ENCODE measurements around the gene SAMD10.
"Not testable (repeated sequence)": the region's sequence is repeated elsewhere in the genome, so short reads cannot be mapped to it uniquely, and the experiment has no call there.

Gene SAMD10

DNA sequence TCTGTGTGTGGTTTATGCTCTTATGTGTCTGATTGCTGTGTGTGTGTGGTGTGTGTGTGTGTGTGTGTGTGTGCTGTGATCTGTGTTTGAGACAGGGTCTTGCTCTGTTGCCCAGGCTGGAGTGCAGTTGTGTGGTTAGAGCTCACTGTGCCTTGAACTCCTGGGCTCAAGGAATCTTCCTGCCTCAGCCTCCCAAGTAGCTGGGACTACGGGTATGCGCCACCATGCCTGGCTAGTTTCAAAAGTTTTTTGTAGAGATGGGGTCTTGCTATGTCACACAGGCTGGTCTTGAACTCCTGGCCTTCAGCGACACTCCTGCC, 6.3 kb downstream of the SAMD10 start:
- DNase-seq (ENCODE audit: low read depth): no peak
- no peak overlapping the region for H3K4me3 ChIP-seq (ENCODE audit: low read depth, low read length)
- TF ChIP-seq, protein P1, sequence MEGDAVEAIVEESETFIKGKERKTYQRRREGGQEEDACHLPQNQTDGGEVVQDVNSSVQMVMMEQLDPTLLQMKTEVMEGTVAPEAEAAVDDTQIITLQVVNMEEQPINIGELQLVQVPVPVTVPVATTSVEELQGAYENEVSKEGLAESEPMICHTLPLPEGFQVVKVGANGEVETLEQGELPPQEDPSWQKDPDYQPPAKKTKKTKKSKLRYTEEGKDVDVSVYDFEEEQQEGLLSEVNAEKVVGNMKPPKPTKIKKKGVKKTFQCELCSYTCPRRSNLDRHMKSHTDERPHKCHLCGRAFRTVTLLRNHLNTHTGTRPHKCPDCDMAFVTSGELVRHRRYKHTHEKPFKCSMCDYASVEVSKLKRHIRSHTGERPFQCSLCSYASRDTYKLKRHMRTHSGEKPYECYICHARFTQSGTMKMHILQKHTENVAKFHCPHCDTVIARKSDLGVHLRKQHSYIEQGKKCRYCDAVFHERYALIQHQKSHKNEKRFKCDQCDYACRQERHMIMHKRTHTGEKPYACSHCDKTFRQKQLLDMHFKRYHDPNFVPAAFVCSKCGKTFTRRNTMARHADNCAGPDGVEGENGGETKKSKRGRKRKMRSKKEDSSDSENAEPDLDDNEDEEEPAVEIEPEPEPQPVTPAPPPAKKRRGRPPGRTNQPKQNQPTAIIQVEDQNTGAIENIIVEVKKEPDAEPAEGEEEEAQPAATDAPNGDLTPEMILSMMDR (IDR thresholded peaks at IDR 0.05; ENCODE audit: low read depth, low read length, missing control alignments): no peak

DNA sequence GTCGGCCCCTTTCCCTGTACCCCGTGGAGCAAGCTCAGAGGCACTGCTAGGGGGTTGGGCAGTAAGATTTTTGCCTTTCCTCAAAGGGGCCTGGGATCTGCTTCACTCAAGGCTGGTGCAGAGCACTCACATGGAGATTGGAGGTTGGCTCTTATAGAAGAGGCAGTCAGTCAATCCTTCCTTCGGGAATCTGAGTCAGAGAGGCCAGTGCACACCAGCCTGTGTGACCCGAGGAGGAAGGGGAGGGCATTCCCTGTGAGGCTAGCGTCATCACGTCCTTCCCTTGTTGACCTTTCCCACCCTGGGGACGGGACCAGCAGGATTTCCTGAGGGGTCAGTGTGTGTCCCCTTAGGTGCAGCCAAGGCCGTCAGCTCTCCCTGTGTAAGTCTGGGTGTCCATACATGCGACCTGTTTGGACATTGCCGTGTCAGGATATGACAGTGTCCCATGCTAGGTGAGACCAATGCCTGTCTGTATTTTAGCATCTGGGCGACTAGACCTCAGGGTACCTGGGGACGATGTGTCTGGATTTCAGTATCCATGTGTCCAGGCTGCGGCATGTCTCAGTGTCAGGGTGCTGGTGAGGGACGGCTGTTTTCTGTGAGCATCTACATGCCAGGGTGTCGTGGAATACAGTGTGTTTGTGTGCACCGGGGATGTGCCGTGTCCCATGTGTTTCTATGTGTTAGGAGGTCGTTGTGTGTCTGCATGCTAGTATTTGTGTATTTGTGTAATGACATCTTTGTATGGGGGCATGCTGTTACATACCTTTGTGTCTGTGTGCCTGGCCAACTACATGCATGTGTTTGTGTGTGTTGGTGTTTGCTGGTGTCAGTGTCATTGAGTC, 6.9 kb downstream of the SAMD10 start:
- DNase-seq (ENCODE audit: low read depth): no peak
- no peak overlapping the region for H3K4me3 ChIP-seq (ENCODE audit: low read depth, low read length)
- TF ChIP-seq, protein P1 (IDR thresholded peaks at IDR 0.05; ENCODE audit: low read depth, low read length, missing control alignments): no peak

DNA sequence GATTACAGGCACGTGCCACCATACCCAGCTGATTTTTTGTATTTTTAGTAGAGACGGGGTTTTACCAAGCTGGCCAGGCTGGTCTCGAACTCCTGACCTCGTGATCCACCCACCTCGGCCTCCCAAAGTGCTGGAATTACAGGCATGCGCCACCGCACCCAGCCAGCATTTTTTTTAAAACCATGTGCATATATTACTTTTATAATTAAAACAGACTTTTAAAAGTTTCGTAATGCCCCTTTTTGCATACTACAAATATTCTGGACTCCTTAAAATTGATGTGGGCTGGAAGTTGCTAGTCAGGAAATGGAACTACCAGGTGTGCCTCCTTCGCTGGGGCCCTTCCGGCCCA, 7.5 kb downstream of the SAMD10 start:
- DNase-seq (ENCODE audit: low read depth); H3K4me3 ChIP-seq (ENCODE audit: low read depth, low read length): not testable (repeated sequence)

DNA sequence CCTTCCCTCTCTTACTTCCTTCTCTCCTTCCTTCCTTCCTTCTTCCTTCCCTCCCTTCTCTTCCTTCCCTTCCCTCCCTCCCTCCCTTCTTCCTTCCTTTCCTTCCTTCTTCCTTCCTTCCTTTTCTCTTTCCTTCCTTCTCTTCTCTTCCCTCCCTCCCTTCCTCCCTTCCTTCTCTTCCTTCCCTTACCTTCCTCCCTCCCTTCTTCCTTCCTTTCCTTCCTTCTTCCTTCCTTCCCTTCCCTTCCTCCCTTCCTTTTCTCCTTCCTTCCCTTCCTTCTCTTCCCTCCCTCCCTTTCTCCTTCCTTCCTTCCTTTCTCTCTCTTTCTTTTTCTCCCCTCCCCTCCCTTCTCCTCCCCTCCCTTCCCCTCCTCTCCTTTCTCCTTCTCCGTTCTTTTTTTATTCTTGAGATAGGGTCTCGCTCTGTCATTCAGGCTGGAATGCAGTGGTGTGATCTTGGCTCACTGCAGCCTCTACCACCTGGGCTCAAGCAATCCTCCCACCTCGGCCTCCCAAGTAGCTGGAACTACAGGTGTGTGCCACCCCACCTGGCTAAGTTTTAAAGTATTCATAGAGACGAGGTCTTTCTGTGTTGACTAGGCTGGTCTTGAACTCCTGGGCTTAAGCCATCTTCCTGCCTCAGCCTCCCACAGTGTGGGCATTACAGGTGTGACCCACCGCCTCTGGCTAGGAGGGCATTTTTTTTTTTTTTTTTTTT, 8.6 kb downstream of the SAMD10 start:
- TF ChIP-seq, protein P1 (IDR thresholded peaks at IDR 0.05; ENCODE audit: low read depth, low read length, missing control alignments): no peak
- no peak overlapping the region for H3K4me3 ChIP-seq (ENCODE audit: low read depth, low read length)
- DNase-seq (ENCODE audit: low read depth): no peak

- TF ChIP-seq, protein P1 (IDR thresholded peaks at IDR 0.05; ENCODE audit: low read depth, low read length, missing control alignments): no peak
- no peak for DNase-seq (ENCODE audit: low read depth)
- H3K4me3 ChIP-seq (ENCODE audit: low read depth, low read length): peak within 1 kb of the TSS; percentile 68
These were observed 9.4 kb downstream of the SAMD10 start, which contains the start of gene ZNF512B for GRCh38 chr20:63969838-63970713. Gene ZNF512B (minus strand): TSS chr20:63969930. CDS start chr20:63967950, 1,980 bp downstream.

GRCh38 chr20:63968928-63969760, 10.3 kb downstream of the SAMD10 start:
- H3K4me3 ChIP-seq (ENCODE audit: low read depth, low read length): peak overlapping the region; percentile 68
- no peak for DNase-seq (ENCODE audit: low read depth)
- TF ChIP-seq, protein P1 (IDR thresholded peaks at IDR 0.05; ENCODE audit: low read depth, low read length, missing control alignments): no peak

Measured in GM12864 (cell line).